Right renal pelvis (tissue), 4 donors: ENCODE data around the gene L3MBTL3. TPM values are rescaled to one million over a fixed set of nuclear protein-coding genes. Genes with fewer than 3 reads are reported as not detected.

Experiments used
- DNase-seq, 4 donors: peaks; one replicate each; pipeline ENCODE4 v3.0.0-alpha.2; 2013; ENCODE audit warnings: low read depth in 4 of 4, low spot score in 3 of 4, missing footprints in 1 of 4
- polyA plus RNA-seq, 4 donors: library from polyadenylated mRNA; unstranded; fragments of 120-200 nt; gene quantifications; one replicate each; pipeline ENCODE4 v1.2.1, GENCODE V29; 2013; ENCODE audit not compliant: insufficient read length in 4 of 4

Gene L3MBTL3
- polyA plus RNA-seq, 4 donors: 18.3 to 22.4 (median 19.9) TPM

GRCh38 chr6:130020907-130021629 is 2.7 kb downstream of the L3MBTL3 start:
- peak; percentile 80 to 92 (median 88) for DNase-seq

DNA sequence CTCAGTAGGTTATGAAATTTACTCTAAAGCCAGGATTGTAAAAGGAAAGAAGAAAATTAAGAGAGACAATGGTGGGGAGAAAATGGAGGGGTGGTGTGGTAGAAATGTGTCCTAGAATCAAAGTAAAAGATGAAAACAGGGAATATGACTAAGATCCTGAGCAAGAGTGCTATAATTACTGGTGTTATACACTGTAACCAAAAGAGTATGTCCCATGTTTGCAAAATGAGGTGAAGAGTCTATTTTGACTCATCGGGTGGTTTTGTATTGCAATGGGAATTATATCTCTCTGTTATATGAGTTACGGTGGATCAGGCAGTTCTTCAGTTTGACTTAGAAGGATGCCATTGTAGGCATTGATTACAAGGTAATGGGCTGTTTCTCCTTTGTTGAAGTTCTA is 8.5 kb downstream of the L3MBTL3 start:
- DNase-seq: no peak

DNA sequence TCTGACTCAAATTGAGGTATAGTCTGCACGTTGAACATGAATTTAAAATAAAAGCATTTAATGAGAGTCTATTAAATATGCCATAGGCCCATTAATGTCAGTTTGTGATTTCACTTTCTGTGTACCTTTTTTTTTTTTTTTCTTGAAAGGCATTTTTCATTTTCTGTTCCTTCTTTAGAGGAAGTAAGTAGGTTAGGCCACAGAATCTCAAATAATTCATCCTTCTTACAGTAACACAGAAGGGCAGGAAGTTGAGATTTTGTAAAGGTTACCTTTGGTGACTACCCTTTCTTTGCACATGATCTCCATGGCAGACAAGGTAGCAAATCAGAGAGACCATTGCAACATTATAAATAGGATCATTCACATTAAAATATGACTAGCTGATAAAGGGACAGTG is 9.6 kb downstream of the L3MBTL3 start:
- DNase-seq: no peak

GRCh38 chr6:130029163-130029562 is 10.8 kb downstream of the L3MBTL3 start:
- no peak for DNase-seq

DNA sequence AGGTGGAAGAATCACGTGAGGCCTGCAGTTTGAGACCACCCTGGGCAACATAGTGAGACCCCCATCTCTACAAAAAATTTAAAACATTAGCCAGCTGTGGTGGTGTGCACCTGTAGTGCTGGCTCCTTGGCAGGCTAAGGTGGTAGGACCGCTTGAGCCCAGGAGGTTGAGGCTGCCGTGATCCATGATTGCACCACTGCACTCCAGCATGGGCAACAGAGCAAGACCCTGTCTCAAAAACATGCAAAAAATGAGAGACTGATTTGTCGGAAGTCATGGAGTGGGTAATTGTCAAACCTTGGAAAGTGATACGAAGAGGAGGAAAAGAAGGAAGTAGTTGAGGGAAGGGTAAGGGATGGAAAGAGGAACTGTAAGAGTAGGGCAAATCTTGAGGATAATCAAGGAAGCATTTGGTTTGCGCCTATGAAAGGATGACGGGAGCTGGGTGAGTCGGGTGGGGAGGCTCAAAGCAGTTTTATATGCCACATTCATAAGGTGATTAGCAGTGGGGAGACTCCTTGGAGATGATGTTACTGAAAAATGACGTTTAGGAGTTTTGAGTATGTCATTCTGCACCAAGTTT is 14.5 kb downstream of the L3MBTL3 start:
- DNase-seq: no peak

DNA sequence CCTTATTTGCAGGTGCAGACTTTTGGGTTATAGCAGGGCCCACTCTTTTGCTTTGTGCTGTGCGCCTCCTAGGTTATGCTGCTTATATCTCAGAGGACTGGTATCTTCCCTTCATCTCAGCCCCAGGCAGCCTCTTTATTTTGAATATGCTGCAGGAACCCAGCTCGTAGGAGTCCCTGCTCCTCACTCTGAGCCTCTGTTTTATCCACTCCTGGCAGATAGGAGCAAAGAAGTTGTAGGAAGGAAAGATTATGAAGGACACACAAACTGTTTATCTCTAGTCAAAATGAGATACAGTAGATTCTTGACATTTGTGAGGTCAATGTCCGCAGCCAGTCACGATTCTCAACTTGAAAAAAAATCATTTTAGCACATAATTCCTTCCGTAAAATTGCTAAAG is 15.6 kb downstream of the L3MBTL3 start:
- no peak for DNase-seq

- DNase-seq: no peak
Observed at GRCh38 chr6:130034378-130035146, 16.2 kb downstream of the L3MBTL3 start.

- DNase-seq: no peak
Observed at GRCh38 chr6:130035211-130035610, 16.8 kb downstream of the L3MBTL3 start.

GRCh38 chr6:130037207-130037811 is 18.9 kb downstream of the L3MBTL3 start:
- no peak for DNase-seq

GRCh38 chr6:130041594-130041993 is 23.2 kb downstream of the L3MBTL3 start:
- no peak for DNase-seq

DNA sequence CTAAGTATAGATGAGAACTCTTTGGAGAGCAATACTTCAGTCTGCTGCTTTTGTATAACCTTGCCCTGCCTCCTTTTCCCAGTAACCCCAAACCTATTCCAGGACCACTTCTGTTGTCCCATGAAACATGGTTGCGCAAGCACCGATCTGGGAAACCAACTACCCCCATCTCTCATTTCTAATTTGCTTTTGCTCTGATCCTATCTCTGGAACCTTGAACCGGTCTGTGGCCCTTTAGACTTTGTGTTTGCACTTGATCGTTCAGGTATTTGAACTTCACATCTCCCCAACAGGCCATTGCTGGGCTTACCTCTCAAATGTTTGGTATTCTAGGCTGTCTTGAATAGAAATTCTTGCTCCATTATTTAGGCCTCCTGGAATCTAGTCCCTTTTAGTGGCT is 25.0 kb downstream of the L3MBTL3 start:
- no peak for DNase-seq

GRCh38 chr6:130045622-130046021 is 27.2 kb downstream of the L3MBTL3 start:
- DNase-seq: no peak

DNA sequence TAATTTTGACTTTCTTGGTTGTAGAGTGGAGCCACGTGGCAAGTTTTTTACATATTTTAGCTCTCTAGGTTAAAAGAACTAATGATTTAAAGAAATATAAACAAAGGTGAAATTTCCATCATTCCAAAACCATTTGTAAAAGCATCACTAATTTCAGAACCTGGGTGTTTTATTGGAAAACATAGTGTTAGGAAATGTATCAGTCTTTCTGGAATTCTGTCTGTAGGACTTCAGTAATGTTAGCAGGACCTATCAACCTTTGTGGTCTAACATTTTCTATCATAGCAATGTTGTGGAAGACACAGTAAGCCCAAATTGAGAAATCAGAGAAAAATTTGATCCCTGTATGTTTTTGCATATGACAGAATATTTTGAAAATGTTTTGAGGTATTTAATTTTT is 28.3 kb downstream of the L3MBTL3 start:
- no peak for DNase-seq

DNA sequence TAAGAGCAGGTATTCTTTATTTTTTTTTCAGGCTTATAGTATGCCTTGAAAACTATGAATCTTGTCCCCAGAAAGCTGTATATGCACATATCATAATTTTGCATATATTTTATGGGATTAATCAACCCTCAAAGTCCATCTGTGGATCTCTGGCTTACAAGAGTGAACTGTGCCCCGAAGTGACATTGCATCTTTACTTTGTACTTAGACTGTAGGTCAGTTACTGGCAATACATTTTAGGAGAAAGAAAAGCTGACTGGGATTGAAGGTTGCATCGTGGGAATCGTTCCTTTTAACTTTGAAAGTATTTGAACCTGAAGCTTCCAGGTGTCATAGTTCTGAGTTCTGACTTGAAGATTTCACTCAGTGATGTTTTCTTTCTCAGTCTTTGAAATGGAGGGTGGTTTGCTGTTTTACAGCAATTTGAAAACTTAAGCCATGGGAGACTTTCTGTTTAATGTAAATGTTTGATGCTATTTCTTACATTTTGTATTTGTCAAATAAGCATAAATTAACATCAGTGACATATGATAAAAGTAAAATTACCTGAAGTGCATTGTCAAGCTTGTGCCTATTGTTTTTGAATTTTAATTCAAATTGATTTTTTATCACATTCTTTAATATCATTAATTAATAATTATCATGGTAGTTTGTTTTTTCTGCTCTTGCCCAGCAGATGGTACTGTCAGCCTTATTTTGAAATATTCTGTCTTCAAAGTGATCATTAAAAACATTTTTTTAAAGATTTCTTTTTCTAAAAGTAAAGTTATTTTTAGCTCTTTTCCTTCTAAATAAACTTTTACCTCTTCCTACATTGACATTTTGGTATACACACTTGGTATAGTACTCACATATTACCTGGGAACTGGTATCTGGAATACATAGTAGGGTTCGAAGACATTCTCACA is 29.0 kb downstream of the L3MBTL3 start:
- no peak for DNase-seq

- DNase-seq: no peak
Observed at GRCh38 chr6:130050230-130050629, 31.8 kb downstream of the L3MBTL3 start.

- no peak for DNase-seq
Observed at GRCh38 chr6:130054725-130055124, 36.3 kb downstream of the L3MBTL3 start.

- no peak for DNase-seq
Observed at GRCh38 chr6:130055271-130055670, 36.9 kb downstream of the L3MBTL3 start.

DNA sequence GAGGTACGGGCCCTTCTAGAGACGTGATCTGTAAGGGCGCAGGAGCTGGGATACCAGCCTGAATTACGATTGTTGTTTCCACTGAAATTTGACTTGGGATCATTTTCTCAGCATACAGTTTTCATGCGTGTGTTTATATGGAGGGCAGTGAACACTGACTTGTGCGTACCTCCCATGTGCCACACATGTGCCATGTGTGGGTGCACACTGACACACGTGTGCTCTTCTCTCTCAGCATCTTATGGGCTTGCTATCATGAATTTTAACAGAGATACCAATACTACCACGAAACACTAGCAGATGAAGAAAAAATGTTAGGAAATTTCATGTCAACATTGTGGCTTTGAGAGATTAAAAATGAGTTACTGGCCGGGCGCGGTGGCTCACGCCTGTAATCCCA is 39.1 kb downstream of the L3MBTL3 start:
- DNase-seq: no peak

DNA sequence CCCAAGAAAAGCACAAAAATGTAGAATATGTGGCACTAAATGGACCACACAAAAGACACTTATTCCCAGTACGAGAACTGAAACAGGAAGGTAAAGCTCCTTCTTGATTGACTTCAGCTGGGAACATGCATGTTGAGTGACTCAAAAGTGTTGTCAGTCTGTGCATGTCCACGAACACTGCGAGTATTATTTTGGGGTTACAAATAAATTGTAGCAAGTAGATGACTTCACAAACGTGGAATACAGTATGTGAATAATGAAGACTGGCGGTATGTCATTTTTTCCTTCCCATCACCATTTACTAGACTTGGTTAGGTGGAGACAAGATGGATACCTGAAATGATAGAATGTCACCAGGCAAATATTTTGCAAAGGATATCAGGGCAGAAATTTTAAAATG is 45.4 kb downstream of the L3MBTL3 start:
- no peak for DNase-seq

- no peak for DNase-seq
Observed at GRCh38 chr6:130065609-130066156, 47.3 kb downstream of the L3MBTL3 start.
